ENCODE data around the gene DLG2. TPM values are rescaled to one million over a fixed set of nuclear protein-coding genes. Genes with fewer than 3 reads are reported as not detected.

DLG2 gene
- total and polyA plus RNA-seq, 2 of the 4 experiments (the other 2 are of a cell fraction), result 0.31 to 0.36 TPM

GRCh38 chr11:83520849-83521248, 2106.3 kb downstream of the DLG2 start:
- CTCF ChIA-PET, result no interaction called here
- ATAC-seq (ENCODE audit: low read depth), result no peak
- in situ Hi-C loops (cut with MboI; ENCODE audit: low sequenced_read_pairs), result loop anchor here (10.0 kb wide), 1 partner anchor 294 kb away; no protein-coding TSS in a partner anchor

More at GRCh38 chr11:83520849-83521248, 2106.3 kb downstream of the DLG2 start:
- Histone ChIP-seq H3K14ac (replicated peaks; ENCODE audit: low read depth, low read length) (no peak overlapping the region), H2AK5ac (ENCODE audit: low read depth, low read length) (no peak overlapping the region), H2BK15ac (ENCODE audit: low read depth, low read length) (no peak overlapping the region), H2AK9ac (replicated peaks; ENCODE audit: low read depth, low read length, poor library complexity) (no peak overlapping the region), H3K27ac (ENCODE audit: insufficient read depth, low read length) (no peak overlapping the region), H3K9ac (ENCODE audit: low read depth, low read length) (no peak overlapping the region), H3K56ac (ENCODE audit: extremely low read depth, insufficient read depth, low read length) (no peak overlapping the region), H3K36me3 (ENCODE audit: control insufficient read depth, insufficient read depth, low read length) (no peaks in the 10 kb centered on the region), H3K9me3 (ENCODE audit: control insufficient read depth, insufficient read depth, low read length) (peaks cover 2% of the 10 kb centered on the region; the same call in 1 of the 2 replicates), H4K8ac (ENCODE audit: low read depth in 2 of 2, low read length in 2 of 2) (no peak overlapping the region), H3K27me3 (ENCODE audit: control insufficient read depth, insufficient read depth, low read length) (peaks cover 5% of the 10 kb centered on the region), H3K4me2 (ENCODE audit: low read depth, low read length) (no peak overlapping the region), H3K23ac (ENCODE audit: low read depth, low read length) (no peak overlapping the region), H2AFZ (replicated peaks; ENCODE audit: low read length, poor library complexity) (no peak overlapping the region), H3K4me3 (ENCODE audit: insufficient read depth, low read depth, low read length) (no peak overlapping the region), H3K79me1 (ENCODE audit: low read depth in 1 of 2, low read length in 2 of 2) (no peaks in the 10 kb centered on the region), H4K20me1 (ENCODE audit: insufficient read depth, low read length) (no peaks in the 10 kb centered on the region), H2BK20ac (ENCODE audit: low read depth, low read length) (no peak overlapping the region), H3K18ac (ENCODE audit: low read depth, low read length) (no peak overlapping the region), H3K9me1 (ENCODE audit: insufficient read depth, low read length) (no peaks in the 10 kb centered on the region), H3K4ac (ENCODE audit: low read depth, low read length) (no peak overlapping the region), H4K91ac (ENCODE audit: insufficient read depth, low read depth, low read length) (no peak overlapping the region), H3K4me1 (ENCODE audit: control insufficient read depth, insufficient read depth, low read length) (no peaks in the 10 kb centered on the region), H4K5ac (ENCODE audit: low read depth, low read length) (no peak overlapping the region), H2BK120ac (ENCODE audit: low read depth, low read length) (no peak overlapping the region), H2BK5ac (ENCODE audit: low read depth, low read length, poor library complexity, severe bottlenecking) (no peak overlapping the region)
- POLR2A ChIA-PET (ENCODE audit: unreplicated experiment), result no interaction called here
- DNase-seq, result no peak
- intact Hi-C loops (cut with micrococcal nuclease) (loop anchor here (1.0 to 5.0 kb wide), 4 partner anchors 150 to 298 kb away; partner anchors contain the start of gene CCDC90B), dilution Hi-C loops (cut with HindIII; ENCODE audit: low sequenced_read_pairs, unreplicated experiment) (no loop called here)
- TF ChIP-seq MAFK (IDR thresholded peaks at IDR 0.05; ENCODE audit: low read depth, low read length), result no peak
- TF ChIP-seq RAD21 (IDR thresholded peaks at IDR 0.05; ENCODE audit: low read length), result no peak
- TF ChIP-seq NFE2L2 (IDR thresholded peaks at IDR 0.05; ENCODE audit: low read depth, low read length), result no peak
- no peak for TF ChIP-seq ELK1 (IDR thresholded peaks at IDR 0.05; ENCODE audit: borderline replicate concordance, low read depth, low read length)
- TF ChIP-seq MAZ (IDR thresholded peaks at IDR 0.05; ENCODE audit: borderline replicate concordance, low read depth, low read length), result no peak
- no peak for TF ChIP-seq CEBPB (IDR thresholded peaks at IDR 0.05; ENCODE audit: low read depth, low read length)
- no CpG with 5 or more reads among the region's 3 CpGs for WGBS, 2 experiments (ENCODE audit: extremely low coverage in 2 of 2, insufficient read length in 1 of 2)
- no TSS peak for BruUV-seq (replicated peaks)

Data from IMR-90 (cell line).